Adipocyte (in vitro differentiated cells): ENCODE data around the gene SNRPD3.

Source experiments
- DNase-seq: peaks from one replicate; pipeline ENCODE4 v3.0.0-alpha.2; 2015; ENCODE audit warnings: low read depth
- H3K27me3 ChIP-seq: replicated peaks from 2 replicates; pipeline ENCODE4 v1.7.0; 2013; ENCODE audit warnings: mild to moderate bottlenecking, low read length, moderate library complexity; ENCODE audit not compliant: control insufficient read depth, insufficient read depth
- H3K36me3 ChIP-seq: 2 replicates; pipeline ENCODE4 v1.7.0; 2013; ENCODE audit warnings: low read length, mild to moderate bottlenecking, moderate library complexity; ENCODE audit not compliant: control insufficient read depth, insufficient read depth, severe bottlenecking
- H3K4me1 ChIP-seq: 2 replicates; pipeline ENCODE4 v1.7.0; 2013; ENCODE audit warnings: mild to moderate bottlenecking, low read length, moderate library complexity; ENCODE audit not compliant: control insufficient read depth, insufficient read depth
- H3K4me3 ChIP-seq: 2 replicates; pipeline ENCODE4 v1.7.0; 2013; ENCODE audit warnings: mild to moderate bottlenecking, low read length, moderate library complexity
- H3K9ac ChIP-seq: 2 replicates; pipeline ENCODE4 v1.7.0; 2013; ENCODE audit warnings: mild to moderate bottlenecking, low read length, moderate library complexity
- H3K9me3 ChIP-seq: 2 replicates; pipeline ENCODE4 v1.7.0; 2013; ENCODE audit warnings: mild to moderate bottlenecking, low read length, moderate library complexity; ENCODE audit not compliant: control insufficient read depth

The SNRPD3 gene

GRCh38 chr22:24553597-24554312 is 2.0 kb upstream of the SNRPD3 start:
- H3K9ac ChIP-seq: peak overlapping the region; percentile 95
- H3K27me3 ChIP-seq: no peaks in the 10 kb centered on the region
- DNase-seq: peak; percentile 55
- H3K4me1 ChIP-seq: peaks cover 49% of the 10 kb centered on the region
- H3K9me3 ChIP-seq: no peaks in the 10 kb centered on the region
- H3K36me3 ChIP-seq: peaks cover 31% of the 10 kb centered on the region
- H3K4me3 ChIP-seq: peak overlapping the region; percentile 91

- Histone ChIP-seq H3K36me3 (peaks cover 39% of the 10 kb centered on the region), H3K9ac (peak within 1 kb of the TSS; percentile 95), H3K9me3 (no peaks in the 10 kb centered on the region), H3K4me1 (peaks cover 49% of the 10 kb centered on the region), H3K4me3 (peak within 1 kb of the TSS; percentile 93), H3K27me3 (no peaks in the 10 kb centered on the region)
- DNase-seq: peak; percentile 76
Observed at GRCh38 chr22:24554313-24555164, 1.3 kb upstream of the SNRPD3 start, which contains the start of gene GUCD1. Gene GUCD1, minus strand, starts transcription at chr22:24555138. Its CDS starts 147 bp downstream, at chr22:24554991.

GRCh38 chr22:24559471-24559870 is 3.7 kb downstream of the SNRPD3 start:
- no peaks in the 10 kb centered on the region for H3K9me3 ChIP-seq
- peaks cover 34% of the 10 kb centered on the region for H3K36me3 ChIP-seq
- DNase-seq: no peak
- no peaks in the 10 kb centered on the region for H3K27me3 ChIP-seq
- no peak overlapping the region for H3K4me3 ChIP-seq
- H3K9ac ChIP-seq: no peak overlapping the region
- H3K4me1 ChIP-seq: peaks cover 24% of the 10 kb centered on the region

- H3K27me3 ChIP-seq: no peaks in the 10 kb centered on the region
- no peak overlapping the region for H3K4me3 ChIP-seq
- H3K36me3 ChIP-seq: peaks cover 30% of the 10 kb centered on the region
- no peak for DNase-seq
- peaks cover 22% of the 10 kb centered on the region for H3K4me1 ChIP-seq
- H3K9ac ChIP-seq: no peak overlapping the region
- H3K9me3 ChIP-seq: no peaks in the 10 kb centered on the region
Observed at GRCh38 chr22:24563246-24563645, 7.4 kb downstream of the SNRPD3 start.

GRCh38 chr22:24564376-24565058 is 8.7 kb downstream of the SNRPD3 start:
- peaks cover 26% of the 10 kb centered on the region for H3K36me3 ChIP-seq
- peaks cover 22% of the 10 kb centered on the region for H3K4me1 ChIP-seq
- no peaks in the 10 kb centered on the region for H3K27me3 ChIP-seq
- peak; percentile 76 for DNase-seq
- no peak overlapping the region for H3K4me3 ChIP-seq
- H3K9ac ChIP-seq: peak overlapping the region; percentile 21
- no peaks in the 10 kb centered on the region for H3K9me3 ChIP-seq

GRCh38 chr22:24565077-24565476 is 9.3 kb downstream of the SNRPD3 start:
- H3K4me1 ChIP-seq: peaks cover 22% of the 10 kb centered on the region
- H3K27me3 ChIP-seq: no peaks in the 10 kb centered on the region
- no peak overlapping the region for H3K4me3 ChIP-seq
- no peak for DNase-seq
- H3K36me3 ChIP-seq: peaks cover 30% of the 10 kb centered on the region
- H3K9me3 ChIP-seq: no peaks in the 10 kb centered on the region
- H3K9ac ChIP-seq: no peak overlapping the region

- Histone ChIP-seq H3K36me3 (peaks cover 29% of the 10 kb centered on the region), H3K4me1 (peaks cover 22% of the 10 kb centered on the region)
- no peak for DNase-seq
Observed at GRCh38 chr22:24566899-24567511, 11.2 kb downstream of the SNRPD3 start.

GRCh38 chr22:24567668-24568067 is 11.9 kb downstream of the SNRPD3 start:
- H3K27me3 ChIP-seq: no peaks in the 10 kb centered on the region
- peaks cover 22% of the 10 kb centered on the region for H3K4me1 ChIP-seq
- no peak for DNase-seq
- H3K36me3 ChIP-seq: peaks cover 36% of the 10 kb centered on the region
- H3K9ac ChIP-seq: no peak overlapping the region
- no peak overlapping the region for H3K4me3 ChIP-seq
- H3K9me3 ChIP-seq: no peaks in the 10 kb centered on the region

More at GRCh38 chr22:24566899-24567511, 11.2 kb downstream of the SNRPD3 start:
- no peaks in the 10 kb centered on the region for H3K9me3 ChIP-seq
- H3K4me3 ChIP-seq: no peak overlapping the region
- no peaks in the 10 kb centered on the region for H3K27me3 ChIP-seq
- H3K9ac ChIP-seq: no peak overlapping the region

GRCh38 chr22:24571266-24571665 is 15.5 kb downstream of the SNRPD3 start:
- no peak for DNase-seq
- Histone ChIP-seq H3K9me3 (no peaks in the 10 kb centered on the region), H3K27me3 (no peaks in the 10 kb centered on the region), H3K9ac (no peak overlapping the region), H3K4me1 (peaks cover 10% of the 10 kb centered on the region), H3K36me3 (peaks cover 61% of the 10 kb centered on the region), H3K4me3 (no peak overlapping the region)

- peaks cover 27% of the 10 kb centered on the region for H3K4me1 ChIP-seq
- no peak for DNase-seq
- no peaks in the 10 kb centered on the region for H3K9me3 ChIP-seq
- H3K9ac ChIP-seq: no peak overlapping the region
- peaks cover 34% of the 10 kb centered on the region for H3K36me3 ChIP-seq
- no peaks in the 10 kb centered on the region for H3K27me3 ChIP-seq
- H3K4me3 ChIP-seq: no peak overlapping the region
Observed at GRCh38 chr22:24576778-24577177, 21.0 kb downstream of the SNRPD3 start.
